HEK293T (cell line): Measurements from ENCODE around the gene ZMIZ1.

Experiments used
- BHLHE40 ChIP-seq: fragments of 450-650 bp; IDR thresholded peaks from 2 replicates; pipeline ENCODE4 v1.6.1; 2016; ENCODE audit warnings: mild to moderate bottlenecking, moderate library complexity, borderline replicate concordance
- CTBP1 ChIP-seq: fragments of 450-650 bp; IDR thresholded peaks from 2 replicates; pipeline ENCODE4 v1.6.1; 2016; ENCODE audit warnings: borderline replicate concordance
- ELF4 ChIP-seq: fragments of 450-650 bp; IDR thresholded peaks from 2 replicates; pipeline ENCODE4 v1.6.1; 2017; ENCODE audit warnings: antibody characterized with exemption
- FOXA1 ChIP-seq: fragments of 450-650 bp; IDR thresholded peaks from 2 replicates; pipeline ENCODE4 v1.6.1; 2016; ENCODE audit warnings: mild to moderate bottlenecking
- FOXK2 ChIP-seq: fragments of 450-650 bp; IDR thresholded peaks from 2 replicates; pipeline ENCODE4 v1.6.1; 2016; ENCODE audit warnings: mild to moderate bottlenecking
- L3MBTL2 ChIP-seq: fragments of 450-650 bp; conservative IDR thresholded peaks from 2 replicates; pipeline ENCODE4 v1.6.1; 2016; ENCODE audit warnings: mild to moderate bottlenecking
- LEF1 ChIP-seq: fragments of 450-650 bp; IDR thresholded peaks from 2 replicates; pipeline ENCODE4 v1.6.1; 2017; ENCODE audit warnings: mild to moderate bottlenecking, borderline replicate concordance
- NFRKB ChIP-seq: fragments of 450-650 bp; IDR thresholded peaks from 2 replicates; pipeline ENCODE4 v1.6.1; 2016; ENCODE audit warnings: mild to moderate bottlenecking, moderate library complexity
- PKNOX1 ChIP-seq: fragments of 450-650 bp; IDR thresholded peaks from 2 replicates; pipeline ENCODE4 v1.6.1; 2016
- SP1 ChIP-seq: fragments of 450-650 bp; IDR thresholded peaks from 2 replicates; pipeline ENCODE4 v1.6.1; 2017
- SUZ12 ChIP-seq: fragments of 450-650 bp; IDR thresholded peaks from 2 replicates; pipeline ENCODE4 v1.6.1; 2016; ENCODE audit warnings: mild to moderate bottlenecking
- TARDBP ChIP-seq: fragments of 450-650 bp; IDR thresholded peaks from 2 replicates; pipeline ENCODE4 v1.6.1; 2016
- ZNF384 ChIP-seq: fragments of 450-650 bp; IDR thresholded peaks from 2 replicates; pipeline ENCODE4 v1.6.1; 2016

- no peak for TF ChIP-seq TARDBP
- no peak for TF ChIP-seq SUZ12
- TF ChIP-seq SP1 = no peak
- no peak for TF ChIP-seq PKNOX1
- TF ChIP-seq L3MBTL2 = no peak
- no peak for TF ChIP-seq LEF1
- no peak for TF ChIP-seq CTBP1
- no peak for TF ChIP-seq FOXA1
- TF ChIP-seq ELF4 = no peak
- no peak for TF ChIP-seq NFRKB
- no peak for TF ChIP-seq ZNF384
- TF ChIP-seq FOXK2 = no peak
- no peak for TF ChIP-seq BHLHE40
Measured at GRCh38 chr10:79354615-79355014, 285.8 kb downstream of the ZMIZ1 start.
